ENCODE results near the gene PAX7.

PAX7 gene

GRCh38 chr1:18640228-18641004, 9.8 kb downstream of the PAX7 start:
- DNase-seq (ENCODE audit: low read depth, low spot score) = no peak

- DNase-seq (ENCODE audit: low read depth, low spot score) = no peak
These were observed 10.6 kb downstream of the PAX7 start for GRCh38 chr1:18641005-18641941.

- no peak for DNase-seq (ENCODE audit: low read depth, low spot score)
These were observed 11.8 kb downstream of the PAX7 start for GRCh38 chr1:18642278-18643095.

- DNase-seq (ENCODE audit: low read depth, low spot score) = no peak
These were observed 12.7 kb downstream of the PAX7 start for GRCh38 chr1:18643154-18644012.

GRCh38 chr1:18644013-18644399, 13.4 kb downstream of the PAX7 start:
- no peak for DNase-seq (ENCODE audit: low read depth, low spot score)

- DNase-seq (ENCODE audit: low read depth, low spot score) = no peak
These were observed 13.8 kb downstream of the PAX7 start for GRCh38 chr1:18644446-18644845.

- DNase-seq (ENCODE audit: low read depth, low spot score) = no peak
These were observed 14.5 kb downstream of the PAX7 start for GRCh38 chr1:18644973-18645746.

- DNase-seq (ENCODE audit: low read depth, low spot score) = no peak
These were observed 15.1 kb downstream of the PAX7 start for GRCh38 chr1:18645747-18646090.

GRCh38 chr1:18646091-18646785, 15.6 kb downstream of the PAX7 start:
- no peak for DNase-seq (ENCODE audit: low read depth, low spot score)

GRCh38 chr1:18646786-18647410, 16.3 kb downstream of the PAX7 start:
- no peak for DNase-seq (ENCODE audit: low read depth, low spot score)

GRCh38 chr1:18647681-18648214, 17.1 kb downstream of the PAX7 start:
- DNase-seq (ENCODE audit: low read depth, low spot score) = no peak

GRCh38 chr1:18649693-18650370, 19.2 kb downstream of the PAX7 start:
- no peak for DNase-seq (ENCODE audit: low read depth, low spot score)

- DNase-seq (ENCODE audit: low read depth, low spot score) = no peak
These were observed 21.1 kb downstream of the PAX7 start for GRCh38 chr1:18651713-18652112.

GRCh38 chr1:18652791-18653190, 22.1 kb downstream of the PAX7 start:
- no peak for DNase-seq (ENCODE audit: low read depth, low spot score)

GRCh38 chr1:18653367-18653766, 22.7 kb downstream of the PAX7 start:
- DNase-seq (ENCODE audit: low read depth, low spot score) = no peak

GRCh38 chr1:18653916-18654315, 23.3 kb downstream of the PAX7 start:
- DNase-seq (ENCODE audit: low read depth, low spot score) = no peak

GRCh38 chr1:18654599-18654998, 24.0 kb downstream of the PAX7 start:
- DNase-seq (ENCODE audit: low read depth, low spot score) = no peak

- DNase-seq (ENCODE audit: low read depth, low spot score) = no peak
These were observed 27.0 kb downstream of the PAX7 start for GRCh38 chr1:18657506-18658201.
